Measurements from ENCODE around the gene SEMA5B.
A peak's percentile ranks its signal among the peaks of the same experiment; 100 is the strongest.

DNA sequence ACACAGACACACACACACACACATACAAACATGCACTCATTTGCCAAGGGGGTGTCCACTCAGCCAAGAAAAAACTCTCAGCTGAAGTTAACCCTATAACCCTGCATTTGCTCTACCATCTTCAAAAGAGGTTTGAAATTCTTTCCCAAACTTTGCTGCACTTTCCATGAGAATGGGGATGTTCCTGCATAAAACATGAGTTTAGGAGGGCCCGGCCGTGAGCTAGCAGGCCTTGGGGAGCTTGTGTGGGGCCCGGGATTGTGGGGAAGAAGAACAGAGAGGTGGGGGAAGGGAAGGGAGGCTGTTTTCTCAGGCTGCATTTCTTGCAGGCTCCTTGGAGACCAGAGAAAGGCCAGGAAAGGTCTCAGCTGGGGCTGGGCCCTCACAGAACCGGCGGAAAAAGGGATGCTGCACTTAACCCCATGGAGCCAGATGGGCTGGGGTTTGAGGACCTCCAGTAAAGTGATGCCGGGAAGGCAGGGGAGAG, 40.8 kb downstream of the SEMA5B start:
- TF ChIP-seq CREB1 (CRISPR knock-in tag; IDR thresholded peaks at IDR 0.05; ENCODE audit: low read depth) (0 out of 2 replicates have a peak, but pooled peaks have one; percentile 2), EZH2phosphoT487 (IDR thresholded peaks at IDR 0.05; ENCODE audit: unreplicated experiment) (no peak), EZH2 (IDR thresholded peaks at IDR 0.05; ENCODE audit: low read depth, unreplicated experiment) (no peak), POLR2AphosphoS5 (IDR thresholded peaks at IDR 0.05; ENCODE audit: low read depth) (no peak), JUNB (IDR thresholded peaks at IDR 0.05; ENCODE audit: unreplicated experiment) (no peak), STAT1 (IDR thresholded peaks at IDR 0.05; ENCODE audit: unreplicated experiment) (no peak), ZNF331 (CRISPR knock-in tag; IDR thresholded peaks at IDR 0.05; ENCODE audit: low read depth) (no peak)
- TF ChIP-seq, protein P1, sequence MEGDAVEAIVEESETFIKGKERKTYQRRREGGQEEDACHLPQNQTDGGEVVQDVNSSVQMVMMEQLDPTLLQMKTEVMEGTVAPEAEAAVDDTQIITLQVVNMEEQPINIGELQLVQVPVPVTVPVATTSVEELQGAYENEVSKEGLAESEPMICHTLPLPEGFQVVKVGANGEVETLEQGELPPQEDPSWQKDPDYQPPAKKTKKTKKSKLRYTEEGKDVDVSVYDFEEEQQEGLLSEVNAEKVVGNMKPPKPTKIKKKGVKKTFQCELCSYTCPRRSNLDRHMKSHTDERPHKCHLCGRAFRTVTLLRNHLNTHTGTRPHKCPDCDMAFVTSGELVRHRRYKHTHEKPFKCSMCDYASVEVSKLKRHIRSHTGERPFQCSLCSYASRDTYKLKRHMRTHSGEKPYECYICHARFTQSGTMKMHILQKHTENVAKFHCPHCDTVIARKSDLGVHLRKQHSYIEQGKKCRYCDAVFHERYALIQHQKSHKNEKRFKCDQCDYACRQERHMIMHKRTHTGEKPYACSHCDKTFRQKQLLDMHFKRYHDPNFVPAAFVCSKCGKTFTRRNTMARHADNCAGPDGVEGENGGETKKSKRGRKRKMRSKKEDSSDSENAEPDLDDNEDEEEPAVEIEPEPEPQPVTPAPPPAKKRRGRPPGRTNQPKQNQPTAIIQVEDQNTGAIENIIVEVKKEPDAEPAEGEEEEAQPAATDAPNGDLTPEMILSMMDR (conservative IDR thresholded peaks at IDR 0.05; ENCODE audit: low read depth in 2 of 2): no peak
- TF ChIP-seq, protein P2, sequence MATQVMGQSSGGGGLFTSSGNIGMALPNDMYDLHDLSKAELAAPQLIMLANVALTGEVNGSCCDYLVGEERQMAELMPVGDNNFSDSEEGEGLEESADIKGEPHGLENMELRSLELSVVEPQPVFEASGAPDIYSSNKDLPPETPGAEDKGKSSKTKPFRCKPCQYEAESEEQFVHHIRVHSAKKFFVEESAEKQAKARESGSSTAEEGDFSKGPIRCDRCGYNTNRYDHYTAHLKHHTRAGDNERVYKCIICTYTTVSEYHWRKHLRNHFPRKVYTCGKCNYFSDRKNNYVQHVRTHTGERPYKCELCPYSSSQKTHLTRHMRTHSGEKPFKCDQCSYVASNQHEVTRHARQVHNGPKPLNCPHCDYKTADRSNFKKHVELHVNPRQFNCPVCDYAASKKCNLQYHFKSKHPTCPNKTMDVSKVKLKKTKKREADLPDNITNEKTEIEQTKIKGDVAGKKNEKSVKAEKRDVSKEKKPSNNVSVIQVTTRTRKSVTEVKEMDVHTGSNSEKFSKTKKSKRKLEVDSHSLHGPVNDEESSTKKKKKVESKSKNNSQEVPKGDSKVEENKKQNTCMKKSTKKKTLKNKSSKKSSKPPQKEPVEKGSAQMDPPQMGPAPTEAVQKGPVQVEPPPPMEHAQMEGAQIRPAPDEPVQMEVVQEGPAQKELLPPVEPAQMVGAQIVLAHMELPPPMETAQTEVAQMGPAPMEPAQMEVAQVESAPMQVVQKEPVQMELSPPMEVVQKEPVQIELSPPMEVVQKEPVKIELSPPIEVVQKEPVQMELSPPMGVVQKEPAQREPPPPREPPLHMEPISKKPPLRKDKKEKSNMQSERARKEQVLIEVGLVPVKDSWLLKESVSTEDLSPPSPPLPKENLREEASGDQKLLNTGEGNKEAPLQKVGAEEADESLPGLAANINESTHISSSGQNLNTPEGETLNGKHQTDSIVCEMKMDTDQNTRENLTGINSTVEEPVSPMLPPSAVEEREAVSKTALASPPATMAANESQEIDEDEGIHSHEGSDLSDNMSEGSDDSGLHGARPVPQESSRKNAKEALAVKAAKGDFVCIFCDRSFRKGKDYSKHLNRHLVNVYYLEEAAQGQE (IDR thresholded peaks at IDR 0.05; ENCODE audit: unreplicated experiment): no peak
- TF ChIP-seq, protein P3, sequence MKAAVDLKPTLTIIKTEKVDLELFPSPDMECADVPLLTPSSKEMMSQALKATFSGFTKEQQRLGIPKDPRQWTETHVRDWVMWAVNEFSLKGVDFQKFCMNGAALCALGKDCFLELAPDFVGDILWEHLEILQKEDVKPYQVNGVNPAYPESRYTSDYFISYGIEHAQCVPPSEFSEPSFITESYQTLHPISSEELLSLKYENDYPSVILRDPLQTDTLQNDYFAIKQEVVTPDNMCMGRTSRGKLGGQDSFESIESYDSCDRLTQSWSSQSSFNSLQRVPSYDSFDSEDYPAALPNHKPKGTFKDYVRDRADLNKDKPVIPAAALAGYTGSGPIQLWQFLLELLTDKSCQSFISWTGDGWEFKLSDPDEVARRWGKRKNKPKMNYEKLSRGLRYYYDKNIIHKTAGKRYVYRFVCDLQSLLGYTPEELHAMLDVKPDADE (IDR thresholded peaks at IDR 0.05): no peak
